ENCODE data around the gene HOXC13.

DNA sequence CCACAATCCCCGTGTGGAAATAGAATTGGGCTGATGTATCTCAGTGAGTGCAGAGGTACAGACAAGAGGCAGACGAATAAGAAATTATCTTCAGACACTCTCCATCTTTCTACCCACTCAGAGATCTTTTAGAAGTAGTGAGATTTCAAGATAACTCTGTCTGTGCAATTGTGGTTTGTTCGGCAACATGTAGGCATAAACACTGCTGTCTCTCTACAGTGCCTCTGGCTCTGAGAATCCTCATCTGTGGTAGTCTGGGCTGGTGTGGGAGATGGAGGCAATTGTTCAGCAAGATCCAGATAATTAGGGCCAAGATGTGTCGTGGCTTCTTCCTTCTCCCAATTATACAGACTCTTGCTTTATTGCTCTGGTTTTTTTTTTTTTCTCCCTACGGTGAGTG lies 3.1 kb downstream of the HOXC13 start:
- no peak for TF ChIP-seq SIN3A (IDR thresholded peaks at IDR 0.05; ENCODE audit: borderline replicate concordance, insufficient read depth, low read length)
- no peak for TF ChIP-seq POLR2AphosphoS5 (IDR thresholded peaks at IDR 0.05; ENCODE audit: low read depth, low read length)

All from PFSK-1 (cell line).